HFFc6 (cell line): ENCODE measurements around the gene SDK2. TPM values are rescaled to one million over a fixed set of nuclear protein-coding genes. Genes with fewer than 3 reads are reported as not detected.

ENCODE experiments used
- DNase-seq: peaks from one replicate; pipeline ENCODE4 v3.0.0-alpha.2; 2018
- H3K27ac Mint-ChIP-seq: 2 replicates; pipeline ENCODE4 v1.8.0; 2020; ENCODE audit warnings: mild to moderate bottlenecking, mixed read lengths
- H3K27me3 Mint-ChIP-seq: 2 replicates; pipeline ENCODE4 v1.8.0; 2021; ENCODE audit warnings: mild to moderate bottlenecking, moderate library complexity, mixed read lengths; ENCODE audit not compliant: insufficient read depth
- H3K36me3 Mint-ChIP-seq: 2 replicates; pipeline ENCODE4 v1.8.0; 2021; ENCODE audit warnings: low read depth, mixed read lengths
- H3K4me1 Mint-ChIP-seq: 2 replicates; pipeline ENCODE4 v1.8.0; 2020; ENCODE audit warnings: low read depth, mixed read lengths
- H3K4me3 Mint-ChIP-seq: 2 replicates; pipeline ENCODE4 v1.8.0; 2020; ENCODE audit warnings: mild to moderate bottlenecking, moderate library complexity, mixed read lengths
- H3K9me3 Mint-ChIP-seq: 2 replicates; pipeline ENCODE4 v1.8.0; 2020; ENCODE audit warnings: mild to moderate bottlenecking, mixed read lengths
- total RNA-seq, 6 experiments: library from RNA; stranded (reverse); fragmentation: NEBNext Ultra II Directional; extraction: Animal tissue kit (Norgen Biotek cat#: 25700); gene quantifications; 2 replicates in 1 of 6; 3 replicates in 5 of 6; pipeline ENCODE4 v1.2.3, GENCODE V29; 2021
- TF ChIP-seq, protein P1 (sequence below): fragments of 200-600 bp; sonication (generic); IDR thresholded peaks from 2 replicates; pipeline ENCODE4 v1.5.0; 2021; ENCODE audit warnings: antibody characterized with exemption, mild to moderate bottlenecking

The SDK2 gene
- total RNA-seq, 6 experiments from 2014 or later, result 0.03 TPM; not detected in 4

DNA sequence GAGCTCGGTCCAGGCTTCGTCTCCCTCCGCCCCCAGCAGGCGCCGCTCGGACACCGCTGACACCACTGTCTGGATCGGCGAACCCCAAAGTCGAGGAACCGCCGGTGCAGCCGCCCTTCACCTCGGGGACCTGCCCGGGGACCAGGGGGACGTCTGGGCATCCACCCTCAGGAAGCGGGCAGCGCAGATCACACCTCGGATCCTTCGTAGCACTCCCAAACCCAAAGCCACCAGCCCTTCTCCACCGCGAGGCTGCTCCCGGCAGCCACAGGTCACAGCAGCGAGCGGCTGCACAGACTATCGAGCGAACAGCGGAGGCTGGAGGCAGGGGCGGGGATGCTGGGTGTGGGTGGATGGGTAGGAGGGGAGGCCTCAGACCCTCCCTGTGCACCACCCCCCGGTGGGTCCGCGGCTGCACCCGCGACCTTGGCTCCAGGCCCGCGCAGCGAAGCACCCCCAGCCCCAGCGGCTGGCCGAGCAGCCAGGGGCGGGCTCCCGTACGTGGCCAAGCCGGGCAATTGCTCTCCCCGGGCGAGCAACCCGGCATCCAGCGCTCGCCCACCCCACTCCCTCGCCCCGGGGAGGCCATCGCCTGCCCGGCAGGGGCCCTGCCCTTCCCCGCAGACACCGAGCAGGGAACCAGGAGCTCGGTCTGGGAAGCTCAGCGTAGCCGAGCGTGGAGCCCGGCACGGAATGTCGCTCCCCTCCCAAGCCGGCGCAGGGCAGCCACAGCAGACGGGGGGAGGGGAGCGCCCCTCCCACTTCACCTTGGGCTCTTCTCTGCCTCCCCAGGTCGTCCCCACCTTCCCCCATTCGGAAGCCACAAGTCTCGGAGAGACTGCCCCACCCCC is 1.0 kb downstream of the SDK2 start:
- H3K27me3 Mint-ChIP-seq, result no peaks in the 10 kb centered on the region; the same call in 1 of the 2 replicates
- DNase-seq, result no peak
- no peak overlapping the region for H3K27ac Mint-ChIP-seq
- H3K4me1 Mint-ChIP-seq, result no peaks in the 10 kb centered on the region
- H3K4me3 Mint-ChIP-seq, result no peak overlapping the region
- no peaks in the 10 kb centered on the region for H3K36me3 Mint-ChIP-seq
- TF ChIP-seq, protein P1, sequence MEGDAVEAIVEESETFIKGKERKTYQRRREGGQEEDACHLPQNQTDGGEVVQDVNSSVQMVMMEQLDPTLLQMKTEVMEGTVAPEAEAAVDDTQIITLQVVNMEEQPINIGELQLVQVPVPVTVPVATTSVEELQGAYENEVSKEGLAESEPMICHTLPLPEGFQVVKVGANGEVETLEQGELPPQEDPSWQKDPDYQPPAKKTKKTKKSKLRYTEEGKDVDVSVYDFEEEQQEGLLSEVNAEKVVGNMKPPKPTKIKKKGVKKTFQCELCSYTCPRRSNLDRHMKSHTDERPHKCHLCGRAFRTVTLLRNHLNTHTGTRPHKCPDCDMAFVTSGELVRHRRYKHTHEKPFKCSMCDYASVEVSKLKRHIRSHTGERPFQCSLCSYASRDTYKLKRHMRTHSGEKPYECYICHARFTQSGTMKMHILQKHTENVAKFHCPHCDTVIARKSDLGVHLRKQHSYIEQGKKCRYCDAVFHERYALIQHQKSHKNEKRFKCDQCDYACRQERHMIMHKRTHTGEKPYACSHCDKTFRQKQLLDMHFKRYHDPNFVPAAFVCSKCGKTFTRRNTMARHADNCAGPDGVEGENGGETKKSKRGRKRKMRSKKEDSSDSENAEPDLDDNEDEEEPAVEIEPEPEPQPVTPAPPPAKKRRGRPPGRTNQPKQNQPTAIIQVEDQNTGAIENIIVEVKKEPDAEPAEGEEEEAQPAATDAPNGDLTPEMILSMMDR, result no peak
- H3K9me3 Mint-ChIP-seq, result peaks cover 38% of the 10 kb centered on the region

- DNase-seq, result no peak
- Mint-ChIP-seq H3K36me3 (no peaks in the 10 kb centered on the region), H3K27me3 (no peaks in the 10 kb centered on the region; the same call in 1 of the 2 replicates), H3K4me3 (no peak overlapping the region), H3K9me3 (peaks cover 36% of the 10 kb centered on the region), H3K4me1 (no peaks in the 10 kb centered on the region), H3K27ac (no peak overlapping the region)
- TF ChIP-seq, protein P1, result no peak
Measured at GRCh38 chr17:73642659-73643000, 1.6 kb downstream of the SDK2 start.

DNA sequence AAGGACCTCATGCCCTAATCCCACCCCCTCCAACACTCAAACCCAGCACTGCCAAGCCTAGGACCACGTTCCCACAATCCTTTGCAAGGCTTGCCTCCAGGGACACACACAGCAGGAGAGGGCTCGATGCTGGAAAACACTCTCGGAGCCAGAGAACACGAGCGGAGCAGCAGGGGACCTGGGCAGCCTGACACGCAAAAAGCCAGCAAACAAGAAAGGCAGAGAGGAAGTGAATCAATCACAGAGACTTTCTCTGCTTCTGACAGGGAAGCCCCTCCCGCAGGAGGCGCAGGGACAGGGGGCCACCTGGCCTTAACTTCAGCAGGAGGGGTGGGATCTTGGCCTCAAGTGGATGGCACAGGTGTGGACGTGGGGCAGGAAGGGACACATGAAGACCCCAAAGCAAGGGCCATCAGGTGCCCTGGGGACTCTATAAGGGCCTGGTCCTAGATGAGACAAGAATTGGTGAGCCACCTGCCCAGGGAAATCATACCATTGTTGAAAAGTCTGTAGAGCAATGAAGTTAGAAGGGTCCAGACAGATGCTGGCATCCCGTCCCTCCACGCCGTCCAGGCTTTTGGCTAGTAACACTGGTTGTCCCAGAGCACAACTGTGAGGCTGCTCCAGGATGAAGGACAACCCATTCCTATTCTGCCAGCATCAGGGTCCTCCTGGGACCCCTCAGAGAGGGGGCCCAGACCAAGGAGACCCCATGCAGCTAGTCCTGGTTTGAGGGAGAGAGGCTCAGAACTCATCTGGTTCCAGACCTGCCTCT is 2.2 kb downstream of the SDK2 start:
- H3K27ac Mint-ChIP-seq, result no peak overlapping the region
- no peak for DNase-seq
- H3K9me3 Mint-ChIP-seq, result peaks cover 32% of the 10 kb centered on the region
- H3K36me3 Mint-ChIP-seq, result no peaks in the 10 kb centered on the region
- H3K27me3 Mint-ChIP-seq, result no peaks in the 10 kb centered on the region; the same call in 1 of the 2 replicates
- TF ChIP-seq, protein P1, result no peak
- H3K4me3 Mint-ChIP-seq, result no peak overlapping the region
- no peaks in the 10 kb centered on the region for H3K4me1 Mint-ChIP-seq

DNA sequence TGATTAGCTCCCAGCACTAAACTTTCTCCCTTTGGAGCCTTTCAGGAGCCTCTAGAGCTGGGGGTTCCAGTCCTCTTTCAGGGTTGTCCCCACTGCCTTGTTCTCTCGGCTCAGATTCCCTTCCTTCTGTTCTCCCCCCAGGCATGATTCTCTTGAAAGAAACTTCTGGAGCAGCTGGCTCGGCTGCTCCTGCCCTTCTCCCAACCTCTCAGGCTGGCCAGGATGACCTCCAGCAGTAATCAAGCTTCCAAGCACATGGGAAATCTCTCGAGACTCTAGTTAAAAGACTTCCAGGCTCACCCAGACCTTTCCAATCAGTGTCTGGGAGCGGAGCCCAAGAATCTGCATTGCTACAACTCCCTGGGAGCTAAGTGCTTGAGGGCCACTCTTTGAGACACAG is 3.6 kb downstream of the SDK2 start:
- H3K4me3 Mint-ChIP-seq, result no peak overlapping the region
- DNase-seq, result no peak
- H3K9me3 Mint-ChIP-seq, result peaks cover 27% of the 10 kb centered on the region
- H3K36me3 Mint-ChIP-seq, result no peaks in the 10 kb centered on the region; the same call in 1 of the 2 replicates
- no peak overlapping the region for H3K27ac Mint-ChIP-seq
- H3K4me1 Mint-ChIP-seq, result no peaks in the 10 kb centered on the region
- TF ChIP-seq, protein P1, result no peak
- H3K27me3 Mint-ChIP-seq, result peaks cover 2% of the 10 kb centered on the region; the same call in 1 of the 2 replicates

DNA sequence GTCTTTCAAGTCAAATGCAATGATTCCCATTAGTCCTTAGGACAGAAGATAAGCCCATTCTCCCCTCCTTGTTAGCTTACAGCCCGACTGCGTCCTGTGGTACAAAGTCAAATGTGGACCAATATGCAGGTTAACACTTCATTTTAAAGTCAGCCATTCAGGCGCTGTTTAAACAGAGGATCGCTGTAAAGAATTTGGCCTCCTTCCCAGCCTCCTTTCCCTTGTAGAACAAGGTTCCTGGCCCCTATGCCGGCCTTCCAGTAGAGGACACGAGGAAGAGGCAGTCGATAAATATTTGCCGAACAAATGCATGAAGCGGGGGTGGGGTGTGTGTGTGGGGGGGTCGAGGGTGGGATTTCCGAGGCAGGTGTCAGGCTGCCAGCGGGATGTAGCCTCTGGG is 4.3 kb downstream of the SDK2 start:
- Mint-ChIP-seq H3K27me3 (peaks cover 2% of the 10 kb centered on the region; the same call in 1 of the 2 replicates), H3K36me3 (no peaks in the 10 kb centered on the region; the same call in 1 of the 2 replicates), H3K9me3 (peaks cover 35% of the 10 kb centered on the region), H3K4me3 (no peak overlapping the region), H3K4me1 (no peaks in the 10 kb centered on the region), H3K27ac (no peak overlapping the region)
- TF ChIP-seq, protein P1, result no peak
- no peak for DNase-seq
